ENCODE measurements around the gene CPNE4.

The CPNE4 gene

GRCh38 chr3:131912255-131912654 lies 122.6 kb downstream of the CPNE4 start:
- H3K4me3 ChIP-seq (ENCODE audit: low read depth, low read length), result no peak overlapping the region
- no peak for TF ChIP-seq CTCF (IDR thresholded peaks at IDR 0.05; ENCODE audit: borderline replicate concordance, insufficient read depth, low read depth, low read length)

- TF ChIP-seq CTCF (IDR thresholded peaks at IDR 0.05; ENCODE audit: borderline replicate concordance, insufficient read depth, low read depth, low read length), result no peak
- no peak overlapping the region for H3K4me3 ChIP-seq (ENCODE audit: low read depth, low read length)
These were observed 127.0 kb downstream of the CPNE4 start for GRCh38 chr3:131907796-131908195.

- TF ChIP-seq CTCF (IDR thresholded peaks at IDR 0.05; ENCODE audit: borderline replicate concordance, insufficient read depth, low read depth, low read length), result no peak
- no peak overlapping the region for H3K4me3 ChIP-seq (ENCODE audit: low read depth, low read length)
These were observed 130.8 kb downstream of the CPNE4 start for GRCh38 chr3:131903988-131904415.

GRCh38 chr3:131901686-131902085 lies 133.1 kb downstream of the CPNE4 start:
- TF ChIP-seq CTCF (IDR thresholded peaks at IDR 0.05; ENCODE audit: borderline replicate concordance, insufficient read depth, low read depth, low read length), result no peak
- H3K4me3 ChIP-seq (ENCODE audit: low read depth, low read length), result no peak overlapping the region

- no peak for TF ChIP-seq CTCF (IDR thresholded peaks at IDR 0.05; ENCODE audit: borderline replicate concordance, insufficient read depth, low read depth, low read length)
- H3K4me3 ChIP-seq (ENCODE audit: low read depth, low read length), result no peak overlapping the region
These were observed 133.9 kb downstream of the CPNE4 start for GRCh38 chr3:131900891-131901290.

- TF ChIP-seq CTCF (IDR thresholded peaks at IDR 0.05; ENCODE audit: borderline replicate concordance, insufficient read depth, low read depth, low read length), result no peak
These were observed 135.8 kb downstream of the CPNE4 start for GRCh38 chr3:131899021-131899420.

GRCh38 chr3:131898346-131898745 lies 136.5 kb downstream of the CPNE4 start:
- no peak for TF ChIP-seq CTCF (IDR thresholded peaks at IDR 0.05; ENCODE audit: borderline replicate concordance, insufficient read depth, low read depth, low read length)

More at GRCh38 chr3:131899021-131899420, 135.8 kb downstream of the CPNE4 start:
- no peak overlapping the region for H3K4me3 ChIP-seq (ENCODE audit: low read depth, low read length)

More at GRCh38 chr3:131898346-131898745, 136.5 kb downstream of the CPNE4 start:
- H3K4me3 ChIP-seq (ENCODE audit: low read depth, low read length), result no peak overlapping the region
